Activated T-helper 1 cell treated with anti-CD3 and anti-CD28 coated beads, Interleukin-2, amount 50 U/mL, for 16 hours (primary cell): ENCODE measurements around the gene DENND5A.
"Not testable (repeated sequence)": the region's sequence is repeated elsewhere in the genome, so short reads cannot be mapped to it uniquely, and the experiment has no call there.

ENCODE experiments used
- DNase-seq, 2 donors: peaks; one replicate each; pipeline ENCODE4 v3.0.0-alpha.2; 2020; ENCODE audit warnings: low read depth in 1 of 2, low spot score in 1 of 2

DENND5A gene

GRCh38 chr11:9178716-9179115 lies 86.4 kb downstream of the DENND5A start:
- DNase-seq, result no peak

GRCh38 chr11:9177438-9178091 lies 87.6 kb downstream of the DENND5A start:
- no peak for DNase-seq

DNA sequence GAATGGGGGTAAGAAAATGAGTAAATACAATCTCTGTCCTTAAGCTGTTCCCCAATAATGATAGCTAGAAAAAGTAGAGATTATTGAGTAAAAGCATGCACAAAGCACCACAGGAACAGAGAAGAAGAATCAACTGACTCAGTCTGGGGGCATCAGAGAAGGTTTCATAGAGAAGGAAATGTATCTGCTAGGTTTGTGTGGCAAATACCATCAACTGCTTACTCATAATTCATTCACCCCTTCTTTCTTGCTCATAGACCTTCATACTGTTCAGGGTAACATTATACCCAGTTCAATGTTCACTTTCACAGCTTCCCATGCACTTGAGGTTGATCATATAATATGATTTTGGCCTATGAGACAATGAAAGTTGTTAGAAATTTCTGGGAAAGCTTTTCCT lies 88.6 kb downstream of the DENND5A start:
- no peak for DNase-seq

DNA sequence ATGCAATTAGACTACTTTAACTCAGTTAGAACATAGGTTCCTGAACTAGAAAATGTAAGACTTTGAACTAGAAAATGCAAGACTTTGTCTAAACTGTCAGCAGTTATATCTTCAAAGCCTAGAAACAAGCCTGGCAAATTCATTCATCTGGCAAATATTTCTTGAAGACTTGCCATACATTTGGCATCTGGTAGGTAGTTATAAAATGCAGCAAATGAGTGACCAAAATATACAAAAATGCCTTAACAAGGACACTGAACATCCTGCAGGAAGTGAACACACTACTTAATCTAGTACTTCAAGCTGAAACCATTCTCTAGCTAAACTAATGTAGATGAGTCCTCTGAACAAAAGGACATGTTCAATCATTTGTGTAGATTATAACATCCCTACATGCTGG lies 89.0 kb downstream of the DENND5A start:
- no peak for DNase-seq

GRCh38 chr11:9172389-9172788 lies 92.8 kb downstream of the DENND5A start:
- no peak for DNase-seq

- no peak for DNase-seq
These were observed 94.7 kb downstream of the DENND5A start for GRCh38 chr11:9170450-9170849.

DNA sequence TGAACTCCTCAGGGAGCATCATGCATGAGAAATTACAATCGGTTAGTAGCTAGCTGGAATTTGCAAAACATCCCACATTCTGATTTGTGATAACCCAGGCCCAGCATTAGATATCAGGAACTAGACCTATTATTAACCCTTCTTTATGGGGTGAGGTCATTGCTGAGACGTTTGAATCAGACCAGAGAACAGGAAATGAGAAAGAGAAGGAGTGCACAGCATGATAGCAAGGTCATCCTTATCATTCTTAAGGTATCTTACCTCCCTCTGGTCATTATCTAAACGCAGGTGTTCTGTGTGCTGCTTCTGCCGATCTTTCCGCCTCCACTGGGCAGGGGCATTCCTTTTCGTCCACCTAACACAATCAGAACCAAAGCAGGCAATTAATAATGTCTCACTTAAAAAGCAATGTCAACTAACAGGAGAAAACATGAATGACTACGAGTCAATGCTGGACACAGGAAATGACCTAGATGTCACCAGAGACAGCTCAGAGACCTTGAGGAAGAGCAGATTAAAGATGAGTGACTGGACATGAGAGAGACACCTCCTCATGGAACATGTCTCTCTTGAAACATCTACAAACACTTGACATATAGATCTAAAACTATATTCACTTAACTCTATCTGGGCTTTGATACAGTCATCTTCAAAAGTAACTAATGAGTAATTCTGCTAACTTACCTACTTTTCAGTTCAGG lies 95.4 kb downstream of the DENND5A start:
- DNase-seq, result no peak

GRCh38 chr11:9161991-9162390 lies 103.2 kb downstream of the DENND5A start:
- not testable (repeated sequence) for DNase-seq

GRCh38 chr11:9160166-9160565 lies 105.0 kb downstream of the DENND5A start:
- DNase-seq, result no peak

- no peak for DNase-seq
These were observed 106.2 kb downstream of the DENND5A start for GRCh38 chr11:9158898-9159391.

GRCh38 chr11:9155930-9156329 lies 109.2 kb downstream of the DENND5A start:
- no peak for DNase-seq

- no peak for DNase-seq
These were observed 111.5 kb downstream of the DENND5A start for GRCh38 chr11:9153651-9154050.

- no peak for DNase-seq
These were observed 113.5 kb downstream of the DENND5A start for GRCh38 chr11:9151631-9152030.

GRCh38 chr11:9150926-9151325 lies 114.2 kb downstream of the DENND5A start:
- no peak for DNase-seq

- DNase-seq, result no peak
These were observed 114.6 kb downstream of the DENND5A start for GRCh38 chr11:9150501-9150900.

GRCh38 chr11:9148727-9149126 lies 116.4 kb downstream of the DENND5A start:
- DNase-seq, result no peak

GRCh38 chr11:9148035-9148434 lies 117.1 kb downstream of the DENND5A start:
- no peak for DNase-seq

- no peak for DNase-seq
These were observed 118.7 kb downstream of the DENND5A start for GRCh38 chr11:9146477-9146876.

GRCh38 chr11:9145283-9145682 lies 119.9 kb downstream of the DENND5A start:
- DNase-seq, result no peak

DNA sequence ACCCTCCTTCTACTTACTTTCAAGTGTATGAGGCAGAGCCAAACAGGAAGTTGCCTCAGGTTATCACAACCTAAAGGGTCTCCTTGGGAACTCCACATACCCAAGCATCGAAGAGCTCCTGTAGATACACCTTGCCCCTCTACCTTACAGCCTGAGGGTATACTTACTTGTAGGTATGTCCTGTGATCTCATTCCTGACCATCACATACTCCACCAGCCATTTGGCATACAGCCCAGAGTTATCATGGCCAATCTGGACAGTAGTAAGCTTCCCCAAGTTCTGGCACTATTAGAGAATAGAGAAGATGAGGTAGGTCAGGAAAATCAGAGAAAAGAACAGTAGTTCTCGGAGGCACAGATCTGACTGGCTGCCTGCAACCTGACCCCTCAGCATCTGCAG lies 120.3 kb downstream of the DENND5A start:
- DNase-seq, result no peak

DNA sequence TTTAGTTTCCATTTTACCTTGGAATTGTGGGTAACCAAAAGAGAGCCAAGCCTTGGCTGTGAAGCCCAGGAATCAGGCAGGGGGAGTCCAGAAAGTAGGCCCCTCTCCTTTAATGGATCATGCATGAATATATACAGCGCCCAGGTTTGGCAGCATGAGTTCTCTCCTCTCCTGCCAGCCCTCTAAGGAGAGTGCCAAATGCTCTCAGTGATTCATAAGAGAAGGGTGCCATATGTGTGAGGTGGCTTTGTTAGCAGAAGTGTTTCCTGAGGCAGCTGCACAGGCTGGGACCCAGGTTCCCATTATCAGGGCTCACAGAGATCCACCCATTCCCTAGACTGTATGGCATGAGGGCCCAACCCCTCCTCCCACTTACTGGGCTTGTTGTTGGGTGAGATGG lies 121.4 kb downstream of the DENND5A start:
- no peak for DNase-seq

DNA sequence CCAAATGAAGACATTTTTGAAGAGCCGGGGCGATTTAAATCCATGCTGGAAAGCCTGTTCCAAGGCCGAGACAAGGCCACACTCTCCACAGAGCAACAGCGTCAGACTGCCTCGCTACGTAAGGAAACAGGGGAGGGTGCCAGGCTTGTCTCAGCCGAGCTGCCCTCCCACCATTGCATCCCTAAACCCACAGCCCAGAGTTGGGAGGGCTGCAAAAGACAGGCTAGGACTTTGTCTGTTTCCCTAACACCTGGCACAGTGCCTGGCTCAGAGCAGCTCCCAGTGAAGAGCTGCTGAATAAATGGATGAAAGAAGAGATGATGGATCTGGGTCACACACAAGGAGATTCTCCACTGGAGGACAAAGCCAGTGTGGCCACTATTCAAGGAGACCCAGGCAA lies 122.4 kb downstream of the DENND5A start:
- DNase-seq, result no peak

DNA sequence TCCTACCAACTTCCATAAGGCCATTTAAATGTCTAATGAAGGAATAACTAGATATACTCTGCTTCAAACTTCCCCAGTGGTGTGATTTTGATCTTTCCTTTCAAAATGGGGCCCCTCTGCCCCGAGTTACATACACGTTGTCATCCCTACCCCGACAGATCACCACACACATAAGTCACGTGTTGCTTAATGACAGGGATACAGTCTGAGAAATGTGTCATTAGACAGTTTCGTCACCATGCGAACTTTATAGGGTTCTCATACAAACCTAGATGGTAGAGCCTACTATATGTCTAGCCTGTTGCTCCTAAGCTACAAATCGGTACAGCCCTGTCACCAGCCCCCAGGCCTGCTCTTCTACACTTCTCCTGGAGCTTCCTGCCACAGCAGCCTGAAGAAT lies 124.0 kb downstream of the DENND5A start:
- no peak for DNase-seq
